Measurements from ENCODE around the gene TMEM108.
"Not testable (repeated sequence)": the region's sequence is repeated elsewhere in the genome, so short reads cannot be mapped to it uniquely, and the experiment has no call there.

The TMEM108 gene

DNA sequence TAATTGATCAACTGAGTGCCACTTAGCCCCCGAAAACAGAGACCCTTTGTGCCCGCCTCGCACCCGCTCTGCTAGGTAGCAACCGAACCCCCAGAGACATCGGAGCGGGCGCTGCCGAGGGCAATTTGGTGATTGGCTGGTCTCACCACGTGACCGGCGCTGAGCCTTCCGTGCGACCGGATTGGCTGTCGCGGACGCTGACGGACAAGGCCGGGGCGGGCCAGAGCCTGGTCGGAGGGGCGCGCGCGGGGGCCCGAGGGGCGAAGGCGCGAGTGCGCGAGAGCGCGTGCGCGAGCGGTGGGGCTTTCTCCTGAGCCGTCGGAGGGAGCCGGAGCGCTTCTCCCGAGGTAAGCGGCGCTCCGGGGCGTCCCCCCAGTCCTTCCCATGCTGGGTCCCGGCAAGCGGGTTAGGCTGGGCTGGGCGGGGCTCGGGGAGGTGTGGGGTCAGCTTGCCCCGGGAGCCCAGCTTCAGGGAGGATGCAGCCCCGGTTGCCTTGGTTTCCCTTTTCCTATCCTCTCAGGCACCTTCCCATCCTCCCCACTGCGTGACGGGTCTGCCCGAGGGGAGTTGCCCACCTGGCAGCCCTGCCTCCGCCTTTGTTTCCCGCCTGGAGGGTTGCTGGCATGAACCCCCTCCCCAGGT is at the start of gene TMEM108:
TSS of gene TMEM108 (plus strand) at position 303 of the 642 bp plus-strand sequence.
- Histone ChIP-seq H4K20me1 (ENCODE audit: insufficient read depth, low read length) (no peaks in the 10 kb centered on the region), H3K27me3 (ENCODE audit: insufficient read depth, low read length, poor library complexity) (peaks cover 3% of the 10 kb centered on the region), H3K9me3 (ENCODE audit: insufficient read depth, low read length, severe bottlenecking) (no peaks in the 10 kb centered on the region), H3K27ac (ENCODE audit: low read length) (no peak within 1 kb of the TSS), H3K36me3 (ENCODE audit: insufficient read depth, low read length) (no peaks in the 10 kb centered on the region), H3K9ac (ENCODE audit: low read depth, low read length) (no peak within 1 kb of the TSS), H2AFZ (ENCODE audit: low read depth, low read length) (no peak within 1 kb of the TSS), H3K4me2 (ENCODE audit: insufficient read depth, low read length) (no peak within 1 kb of the TSS), H3K4me3 (ENCODE audit: low read depth in 1 of 2, low read length in 2 of 2) (no peak within 1 kb of the TSS), H3K4me1 (ENCODE audit: insufficient read depth, low read length) (no peaks in the 10 kb centered on the region), H3K79me2 (ENCODE audit: insufficient read depth, low read length) (no peaks in the 10 kb centered on the region)
- DNase-seq = no peak
- TF ChIP-seq, protein P1, sequence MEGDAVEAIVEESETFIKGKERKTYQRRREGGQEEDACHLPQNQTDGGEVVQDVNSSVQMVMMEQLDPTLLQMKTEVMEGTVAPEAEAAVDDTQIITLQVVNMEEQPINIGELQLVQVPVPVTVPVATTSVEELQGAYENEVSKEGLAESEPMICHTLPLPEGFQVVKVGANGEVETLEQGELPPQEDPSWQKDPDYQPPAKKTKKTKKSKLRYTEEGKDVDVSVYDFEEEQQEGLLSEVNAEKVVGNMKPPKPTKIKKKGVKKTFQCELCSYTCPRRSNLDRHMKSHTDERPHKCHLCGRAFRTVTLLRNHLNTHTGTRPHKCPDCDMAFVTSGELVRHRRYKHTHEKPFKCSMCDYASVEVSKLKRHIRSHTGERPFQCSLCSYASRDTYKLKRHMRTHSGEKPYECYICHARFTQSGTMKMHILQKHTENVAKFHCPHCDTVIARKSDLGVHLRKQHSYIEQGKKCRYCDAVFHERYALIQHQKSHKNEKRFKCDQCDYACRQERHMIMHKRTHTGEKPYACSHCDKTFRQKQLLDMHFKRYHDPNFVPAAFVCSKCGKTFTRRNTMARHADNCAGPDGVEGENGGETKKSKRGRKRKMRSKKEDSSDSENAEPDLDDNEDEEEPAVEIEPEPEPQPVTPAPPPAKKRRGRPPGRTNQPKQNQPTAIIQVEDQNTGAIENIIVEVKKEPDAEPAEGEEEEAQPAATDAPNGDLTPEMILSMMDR (IDR thresholded peaks at IDR 0.05; ENCODE audit: borderline replicate concordance, extremely low read depth, low read length, poor library complexity, severe bottlenecking) = no peak
- no peak for TF ChIP-seq EZH2 (IDR thresholded peaks at IDR 0.05; ENCODE audit: borderline replicate concordance, low read depth, low read length, severe bottlenecking)
- ATAC-seq (ENCODE audit: insufficient read depth, low read depth) = no peak

DNA sequence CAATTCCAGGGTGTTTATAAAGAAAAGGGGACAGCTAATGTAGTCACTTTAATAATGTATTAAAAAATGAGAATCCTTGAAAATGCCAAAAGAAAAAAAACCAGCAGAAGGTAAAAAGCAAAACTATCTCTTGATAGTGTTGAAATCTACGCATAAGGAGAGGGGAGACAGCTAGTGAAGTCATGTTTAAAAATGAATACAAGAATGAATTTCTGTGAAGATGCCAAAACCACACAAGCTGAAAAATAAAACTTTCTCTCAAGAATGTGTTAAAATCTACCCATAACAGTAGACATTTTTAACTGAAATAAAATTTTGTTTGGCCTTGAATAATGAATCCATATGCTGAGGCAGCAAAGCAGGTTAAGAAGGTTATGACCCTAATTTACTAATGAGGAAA is 42.2 kb upstream of the TMEM108 start:
- no peak overlapping the region for H2AFZ ChIP-seq (ENCODE audit: low read depth, low read length)
- DNase-seq (no peak), ATAC-seq (ENCODE audit: insufficient read depth, low read depth) (no peak)
- H3K9ac ChIP-seq (ENCODE audit: low read depth, low read length) = no peak overlapping the region
- H3K4me2 ChIP-seq (ENCODE audit: insufficient read depth, low read length) = no peak overlapping the region
- H3K27ac ChIP-seq (ENCODE audit: low read length) = no peak overlapping the region
- H3K9me3 ChIP-seq (ENCODE audit: insufficient read depth, low read length, severe bottlenecking) = no peaks in the 10 kb centered on the region
- peaks cover 2% of the 10 kb centered on the region for H3K27me3 ChIP-seq (ENCODE audit: insufficient read depth, low read length, poor library complexity)
- H3K4me1 ChIP-seq (ENCODE audit: insufficient read depth, low read length) = no peaks in the 10 kb centered on the region
- no peaks in the 10 kb centered on the region for H3K36me3 ChIP-seq (ENCODE audit: insufficient read depth, low read length)
- H4K20me1 ChIP-seq (ENCODE audit: insufficient read depth, low read length) = no peaks in the 10 kb centered on the region
- TF ChIP-seq, protein P1 (IDR thresholded peaks at IDR 0.05; ENCODE audit: borderline replicate concordance, extremely low read depth, low read length, poor library complexity, severe bottlenecking) = no peak
- TF ChIP-seq EZH2 (IDR thresholded peaks at IDR 0.05; ENCODE audit: borderline replicate concordance, low read depth, low read length, severe bottlenecking) = no peak
- H3K4me3 ChIP-seq (ENCODE audit: low read depth in 1 of 2, low read length in 2 of 2) = no peak overlapping the region
- H3K79me2 ChIP-seq (ENCODE audit: insufficient read depth, low read length) = no peaks in the 10 kb centered on the region

DNA sequence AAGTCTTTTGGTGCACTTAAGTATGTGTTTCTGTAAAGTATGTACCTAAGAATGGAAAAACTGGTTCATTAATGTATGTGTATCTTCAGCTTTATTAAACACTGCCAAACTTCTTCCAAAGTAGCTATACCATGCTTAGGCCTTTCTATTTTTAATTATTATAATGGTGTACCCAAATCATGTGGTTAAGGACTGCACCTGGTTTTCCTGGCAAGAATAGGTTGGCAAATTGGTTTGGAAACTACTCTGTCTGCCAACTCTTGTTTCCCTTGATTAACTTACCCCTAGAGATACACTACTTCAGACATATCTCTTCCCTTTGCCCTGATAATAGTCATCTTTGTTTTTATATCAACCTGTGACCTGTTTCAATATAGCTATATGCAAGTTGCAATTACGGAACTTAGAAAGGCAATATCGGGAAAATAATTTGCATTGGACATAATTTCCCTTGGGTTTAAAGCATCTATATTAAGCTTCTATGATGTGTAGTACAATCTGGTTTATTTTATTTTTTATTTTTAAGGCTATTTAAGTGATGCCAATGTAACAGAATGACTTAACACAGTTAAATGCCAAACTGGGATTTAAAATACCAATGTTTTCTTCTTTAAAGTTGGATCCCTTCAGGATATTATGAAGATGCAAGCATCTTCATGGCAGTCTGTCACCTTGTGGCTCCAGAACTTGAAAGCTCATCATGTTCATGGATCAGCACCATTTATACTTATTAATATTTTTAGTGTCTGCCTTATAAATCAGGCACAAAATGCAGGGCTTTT is 40.6 kb upstream of the TMEM108 start:
- Histone ChIP-seq H3K27me3 (ENCODE audit: insufficient read depth, low read length, poor library complexity) (peaks cover 2% of the 10 kb centered on the region), H4K20me1 (ENCODE audit: insufficient read depth, low read length) (no peaks in the 10 kb centered on the region), H3K4me1 (ENCODE audit: insufficient read depth, low read length) (no peaks in the 10 kb centered on the region), H3K79me2 (ENCODE audit: insufficient read depth, low read length) (no peaks in the 10 kb centered on the region), H3K36me3 (ENCODE audit: insufficient read depth, low read length) (no peaks in the 10 kb centered on the region), H3K27ac (ENCODE audit: low read length) (no peak overlapping the region), H3K4me2 (ENCODE audit: insufficient read depth, low read length) (no peak overlapping the region), H3K4me3 (ENCODE audit: low read depth in 1 of 2, low read length in 2 of 2) (no peak overlapping the region), H3K9me3 (ENCODE audit: insufficient read depth, low read length, severe bottlenecking) (no peaks in the 10 kb centered on the region), H3K9ac (ENCODE audit: low read depth, low read length) (no peak overlapping the region), H2AFZ (ENCODE audit: low read depth, low read length) (no peak overlapping the region)
- TF ChIP-seq EZH2 (IDR thresholded peaks at IDR 0.05; ENCODE audit: borderline replicate concordance, low read depth, low read length, severe bottlenecking) = no peak
- TF ChIP-seq, protein P1 (IDR thresholded peaks at IDR 0.05; ENCODE audit: borderline replicate concordance, extremely low read depth, low read length, poor library complexity, severe bottlenecking) = no peak
- ATAC-seq (ENCODE audit: insufficient read depth, low read depth) (no peak), DNase-seq (no peak)

DNA sequence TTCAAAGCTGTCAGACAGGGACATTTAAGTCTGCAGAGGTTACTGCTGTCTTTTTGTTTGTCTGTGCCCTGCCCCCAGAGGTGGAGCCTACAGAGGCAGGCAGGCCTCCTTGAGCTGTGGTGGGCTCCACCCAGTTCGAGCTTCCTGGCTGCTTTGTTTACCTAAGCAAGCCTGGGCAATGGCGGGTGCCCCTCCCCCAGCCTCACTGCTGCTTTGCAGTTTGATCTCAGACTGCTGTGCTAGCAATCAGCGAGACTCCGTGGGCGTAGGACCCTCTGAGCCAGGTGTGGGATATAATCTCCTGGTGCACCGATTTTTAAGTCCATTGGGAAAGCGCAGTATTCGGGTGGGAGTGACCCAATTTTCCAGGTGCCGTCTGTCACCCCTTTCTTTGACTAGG is 33.2 kb upstream of the TMEM108 start:
- H3K36me3 ChIP-seq (ENCODE audit: insufficient read depth, low read length); DNase-seq; H3K4me1 ChIP-seq (ENCODE audit: insufficient read depth, low read length); H2AFZ ChIP-seq (ENCODE audit: low read depth, low read length); H3K4me3 ChIP-seq (ENCODE audit: low read depth in 1 of 2, low read length in 2 of 2); H3K27me3 ChIP-seq (ENCODE audit: insufficient read depth, low read length, poor library complexity); H3K79me2 ChIP-seq (ENCODE audit: insufficient read depth, low read length); H3K9ac ChIP-seq (ENCODE audit: low read depth, low read length); H3K9me3 ChIP-seq (ENCODE audit: insufficient read depth, low read length, severe bottlenecking); ATAC-seq (ENCODE audit: insufficient read depth, low read depth); H3K27ac ChIP-seq (ENCODE audit: low read length); H4K20me1 ChIP-seq (ENCODE audit: insufficient read depth, low read length); H3K4me2 ChIP-seq (ENCODE audit: insufficient read depth, low read length): not testable (repeated sequence)

Data from DND-41 (cell line).